GM12875 (cell line): ENCODE results near the gene FAM32A.

ENCODE experiments used
- H3K4me3 ChIP-seq: one replicate; pipeline ENCODE4 v1.5.1; 2011; ENCODE audit warnings: low read depth, low read length, control low read depth
- TF ChIP-seq, protein P1 (sequence below): IDR thresholded peaks from 2 replicates; pipeline ENCODE4 v1.5.1; 2011; ENCODE audit warnings: low read depth, mild to moderate bottlenecking, control low read depth, inconsistent platforms, low read length, moderate library complexity, borderline replicate concordance; ENCODE audit not compliant: insufficient read depth

Gene FAM32A

GRCh38 chr19:16216744-16217670 lies 31.8 kb downstream of the FAM32A start:
- H3K4me3 ChIP-seq: no peak overlapping the region
- TF ChIP-seq, protein P1, sequence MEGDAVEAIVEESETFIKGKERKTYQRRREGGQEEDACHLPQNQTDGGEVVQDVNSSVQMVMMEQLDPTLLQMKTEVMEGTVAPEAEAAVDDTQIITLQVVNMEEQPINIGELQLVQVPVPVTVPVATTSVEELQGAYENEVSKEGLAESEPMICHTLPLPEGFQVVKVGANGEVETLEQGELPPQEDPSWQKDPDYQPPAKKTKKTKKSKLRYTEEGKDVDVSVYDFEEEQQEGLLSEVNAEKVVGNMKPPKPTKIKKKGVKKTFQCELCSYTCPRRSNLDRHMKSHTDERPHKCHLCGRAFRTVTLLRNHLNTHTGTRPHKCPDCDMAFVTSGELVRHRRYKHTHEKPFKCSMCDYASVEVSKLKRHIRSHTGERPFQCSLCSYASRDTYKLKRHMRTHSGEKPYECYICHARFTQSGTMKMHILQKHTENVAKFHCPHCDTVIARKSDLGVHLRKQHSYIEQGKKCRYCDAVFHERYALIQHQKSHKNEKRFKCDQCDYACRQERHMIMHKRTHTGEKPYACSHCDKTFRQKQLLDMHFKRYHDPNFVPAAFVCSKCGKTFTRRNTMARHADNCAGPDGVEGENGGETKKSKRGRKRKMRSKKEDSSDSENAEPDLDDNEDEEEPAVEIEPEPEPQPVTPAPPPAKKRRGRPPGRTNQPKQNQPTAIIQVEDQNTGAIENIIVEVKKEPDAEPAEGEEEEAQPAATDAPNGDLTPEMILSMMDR: no peak

- TF ChIP-seq, protein P1: no peak
- no peak overlapping the region for H3K4me3 ChIP-seq
Measured at GRCh38 chr19:16217716-16218451, 32.7 kb downstream of the FAM32A start.

GRCh38 chr19:16218851-16219250 lies 33.6 kb downstream of the FAM32A start:
- H3K4me3 ChIP-seq: no peak overlapping the region
- TF ChIP-seq, protein P1: no peak

- H3K4me3 ChIP-seq: no peak overlapping the region
- TF ChIP-seq, protein P1: no peak
Measured at GRCh38 chr19:16222806-16223205, 37.6 kb downstream of the FAM32A start.

DNA sequence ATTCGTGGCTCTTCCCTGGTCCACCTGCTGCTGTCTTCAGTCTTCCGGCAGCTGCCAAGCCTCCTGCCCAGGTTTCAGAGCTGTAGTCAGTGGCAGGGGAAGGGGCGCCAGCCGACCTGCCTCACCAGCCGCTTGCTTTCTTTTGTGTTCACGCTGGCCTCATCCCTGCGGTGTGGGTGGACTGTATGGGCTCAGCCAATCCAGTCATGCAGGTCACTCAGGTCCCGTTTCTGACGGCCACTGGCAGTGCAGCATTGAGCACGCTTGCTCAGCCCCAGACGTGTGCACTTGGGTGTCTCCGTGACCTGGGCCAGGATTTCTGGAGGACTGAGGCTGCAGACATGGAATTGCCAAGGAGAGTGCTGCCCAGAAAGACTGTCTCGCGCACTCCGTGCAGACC lies 38.5 kb downstream of the FAM32A start:
- no peak overlapping the region for H3K4me3 ChIP-seq
- TF ChIP-seq, protein P1: no peak

DNA sequence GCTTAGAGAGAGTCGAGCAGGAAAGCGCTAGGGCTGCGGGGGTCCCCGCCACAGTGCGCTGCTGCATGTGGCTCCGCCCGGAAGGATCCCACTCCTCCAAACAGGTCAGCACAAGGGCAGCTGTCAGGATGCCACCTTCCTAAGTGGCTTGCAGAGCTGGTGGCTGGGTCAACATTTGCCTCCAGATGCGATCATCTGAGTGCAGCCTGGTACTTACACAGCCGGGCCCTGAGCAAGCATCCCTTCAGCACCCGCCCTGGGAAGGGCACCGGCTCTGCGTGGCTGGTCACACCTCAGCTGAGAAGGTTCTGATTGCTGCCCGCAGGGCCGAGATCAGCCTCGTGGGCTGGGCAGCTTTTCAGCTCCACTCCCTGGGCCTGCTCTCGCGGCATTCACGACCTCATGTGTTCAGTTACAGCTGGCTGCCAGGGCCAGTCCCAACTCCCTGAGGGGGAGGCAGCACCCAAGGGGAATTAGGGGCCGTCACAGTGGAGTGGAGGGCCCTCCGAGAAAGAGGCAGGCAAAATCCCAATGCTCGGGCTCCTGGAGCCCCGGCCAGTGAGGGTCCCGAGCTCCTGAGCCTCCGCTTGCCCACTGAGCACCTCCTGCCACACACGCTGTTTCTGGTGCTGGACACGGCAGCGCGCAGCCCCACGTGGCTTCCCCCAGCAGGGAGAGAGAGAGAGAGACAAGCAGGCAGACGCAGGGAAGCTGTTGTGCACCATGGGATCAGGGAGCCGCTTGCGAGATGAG lies 39.3 kb downstream of the FAM32A start:
- TF ChIP-seq, protein P1: no peak

More for the DNA sequence above, 39.3 kb downstream of the FAM32A start:
- no peak overlapping the region for H3K4me3 ChIP-seq
